ENCODE results near the gene RAD51B. TPM values are rescaled to one million over a fixed set of nuclear protein-coding genes. Genes with fewer than 3 reads are reported as not detected.

The RAD51B gene
- total and polyA plus RNA-seq, 9 donors: 21.6 to 70.1 (median 35.1) TPM

DNA sequence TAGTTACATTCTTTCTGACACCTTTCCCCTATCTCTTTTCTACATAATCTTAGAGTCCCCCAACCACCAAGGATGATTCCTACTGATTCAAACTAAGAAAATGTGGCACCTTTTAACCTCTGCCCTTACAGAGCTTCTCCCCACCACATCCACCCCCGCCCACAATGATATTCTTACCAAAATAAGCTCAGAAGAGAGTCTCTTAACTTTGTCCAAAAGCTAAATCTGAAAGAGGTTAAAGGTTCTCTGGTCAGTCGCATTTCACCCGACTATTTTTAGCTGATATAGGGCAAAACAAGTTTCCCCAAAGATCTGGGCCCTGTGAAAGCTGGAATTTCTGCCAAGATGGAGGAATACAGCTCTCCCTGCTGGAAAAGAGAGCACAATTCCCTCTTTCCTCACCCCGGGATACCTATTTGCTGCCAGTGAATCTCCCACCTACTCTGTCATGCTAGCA lies 844.7 kb downstream of the RAD51B start:
- H3K27ac ChIP-seq: peak overlapping the region; percentile 29 to 76
- no peaks in the 10 kb centered on the region for H3K27me3 ChIP-seq
- intact Hi-C loops (cut with DNase I): loop anchor here in 1 of 4 donors (10.0 kb wide), 1 partner anchor 109 kb away; no protein-coding TSS in a partner anchor
- no peak overlapping the region for H3K4me3 ChIP-seq
- TF ChIP-seq, protein P1, sequence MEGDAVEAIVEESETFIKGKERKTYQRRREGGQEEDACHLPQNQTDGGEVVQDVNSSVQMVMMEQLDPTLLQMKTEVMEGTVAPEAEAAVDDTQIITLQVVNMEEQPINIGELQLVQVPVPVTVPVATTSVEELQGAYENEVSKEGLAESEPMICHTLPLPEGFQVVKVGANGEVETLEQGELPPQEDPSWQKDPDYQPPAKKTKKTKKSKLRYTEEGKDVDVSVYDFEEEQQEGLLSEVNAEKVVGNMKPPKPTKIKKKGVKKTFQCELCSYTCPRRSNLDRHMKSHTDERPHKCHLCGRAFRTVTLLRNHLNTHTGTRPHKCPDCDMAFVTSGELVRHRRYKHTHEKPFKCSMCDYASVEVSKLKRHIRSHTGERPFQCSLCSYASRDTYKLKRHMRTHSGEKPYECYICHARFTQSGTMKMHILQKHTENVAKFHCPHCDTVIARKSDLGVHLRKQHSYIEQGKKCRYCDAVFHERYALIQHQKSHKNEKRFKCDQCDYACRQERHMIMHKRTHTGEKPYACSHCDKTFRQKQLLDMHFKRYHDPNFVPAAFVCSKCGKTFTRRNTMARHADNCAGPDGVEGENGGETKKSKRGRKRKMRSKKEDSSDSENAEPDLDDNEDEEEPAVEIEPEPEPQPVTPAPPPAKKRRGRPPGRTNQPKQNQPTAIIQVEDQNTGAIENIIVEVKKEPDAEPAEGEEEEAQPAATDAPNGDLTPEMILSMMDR (IDR thresholded peaks at IDR 0.05): no peak
- TF ChIP-seq EP300 (IDR thresholded peaks at IDR 0.05) (no peak), POLR2A (IDR thresholded peaks at IDR 0.05) (no peak)
- no peaks in the 10 kb centered on the region for H3K36me3 ChIP-seq
- no peaks in the 10 kb centered on the region for H3K9me3 ChIP-seq
- peaks cover 37% of the 10 kb centered on the region for H3K4me1 ChIP-seq (ENCODE audit: insufficient read depth)
- DNase-seq: peak in 2 of 5 donors; percentile 40 to 52
- WGBS, 3 donors: 12 to 20% (median 13%) methylated on average over 4 of the region's 4 CpGs

DNA sequence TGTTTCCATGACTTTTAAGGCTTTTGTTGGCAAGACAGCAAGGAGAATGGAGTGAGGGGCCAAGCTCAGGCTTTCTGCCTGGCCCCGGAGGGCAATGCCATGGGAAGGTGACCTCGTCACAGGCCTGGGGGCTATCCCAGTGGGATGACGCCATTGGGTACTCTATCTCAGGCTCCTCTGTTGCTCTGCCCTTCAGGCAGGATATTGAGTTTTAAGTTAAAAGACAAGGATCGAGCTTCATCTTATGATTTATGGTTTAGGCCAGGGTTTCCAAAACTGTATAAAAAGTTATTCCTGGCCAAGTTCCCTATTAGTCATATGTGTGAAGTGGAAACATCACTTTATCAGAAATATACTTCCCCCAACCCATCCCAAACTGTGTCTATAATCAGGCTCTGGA lies 845.6 kb downstream of the RAD51B start:
- Histone ChIP-seq H3K27me3 (no peaks in the 10 kb centered on the region), H3K4me1 (ENCODE audit: insufficient read depth) (peaks cover 31% of the 10 kb centered on the region), H3K27ac (peak overlapping the region; percentile 29 to 76), H3K9me3 (no peaks in the 10 kb centered on the region), H3K4me3 (no peak overlapping the region), H3K36me3 (no peaks in the 10 kb centered on the region)
- 50 to 68% (median 67%) methylated on average over 4 of the region's 4 CpGs for WGBS, 3 donors
- DNase-seq: peak in 1 of 5 donors; percentile 24
- TF ChIP-seq, protein P1 (IDR thresholded peaks at IDR 0.05): no peak
- TF ChIP-seq POLR2A (IDR thresholded peaks at IDR 0.05): no peak
- TF ChIP-seq EP300 (IDR thresholded peaks at IDR 0.05): no peak
- intact Hi-C loops (cut with DNase I): loop anchor here in 2 of 4 donors (5.0 to 10.0 kb wide), 2 partner anchors 110 to 122 kb away; no protein-coding TSS in a partner anchor

DNA sequence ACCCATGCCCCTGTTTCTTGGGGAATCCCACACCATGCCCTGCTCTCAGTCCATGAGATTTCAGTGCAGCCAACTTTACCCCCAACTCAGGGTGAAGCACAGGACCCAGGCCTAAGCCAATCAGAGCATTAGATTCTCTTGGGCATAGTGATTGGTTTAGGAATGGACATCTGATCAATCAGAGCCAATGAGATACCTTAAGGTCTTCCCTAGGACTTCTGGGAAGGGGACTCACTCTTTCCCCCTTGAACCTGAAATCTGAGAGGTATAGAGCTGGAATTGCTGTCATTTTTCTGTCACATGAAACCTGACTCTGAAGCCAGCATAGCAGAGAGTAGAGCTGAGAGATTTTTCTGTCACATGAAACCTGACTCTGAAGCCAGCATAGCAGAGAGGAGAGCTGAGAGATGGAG lies 846.2 kb downstream of the RAD51B start:
- intact Hi-C loops (cut with DNase I): loop anchor here in 2 of 4 donors (5.0 to 10.0 kb wide), 2 partner anchors 111 to 122 kb away; no protein-coding TSS in a partner anchor
- no peak overlapping the region for H3K4me3 ChIP-seq
- no peak for TF ChIP-seq EP300 (IDR thresholded peaks at IDR 0.05)
- no peaks in the 10 kb centered on the region for H3K27me3 ChIP-seq
- DNase-seq: peak in 1 of 5 donors; percentile 14
- peaks cover 27% of the 10 kb centered on the region for H3K4me1 ChIP-seq (ENCODE audit: insufficient read depth)
- no peaks in the 10 kb centered on the region for H3K9me3 ChIP-seq
- H3K27ac ChIP-seq: peak overlapping the region in 1 of 2 donors; percentile 76
- no peaks in the 10 kb centered on the region for H3K36me3 ChIP-seq

DNA sequence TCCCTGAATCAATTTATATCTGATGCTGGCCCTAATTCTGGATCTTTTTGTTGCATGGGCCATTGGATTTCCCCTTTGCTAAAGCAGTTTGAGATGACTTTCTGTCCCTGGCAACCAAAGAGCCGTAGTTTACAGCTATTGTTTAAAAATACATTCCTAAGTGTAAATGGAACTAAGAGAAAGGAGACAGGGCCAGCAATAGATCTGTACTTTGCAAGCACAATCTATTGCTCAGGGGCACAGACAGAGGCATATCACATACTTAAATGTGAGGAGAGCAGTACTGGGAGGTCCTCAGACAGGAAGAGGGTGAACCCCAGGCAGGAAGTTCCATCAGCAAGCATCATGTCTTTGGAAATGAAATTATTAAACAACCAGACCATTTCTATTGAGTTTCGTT lies 846.7 kb downstream of the RAD51B start:
- DNase-seq: no peak
- H3K9me3 ChIP-seq: no peaks in the 10 kb centered on the region
- H3K4me1 ChIP-seq (ENCODE audit: insufficient read depth): peaks cover 27% of the 10 kb centered on the region
- no peaks in the 10 kb centered on the region for H3K36me3 ChIP-seq
- peak overlapping the region in 1 of 2 donors; percentile 76 for H3K27ac ChIP-seq
- H3K4me3 ChIP-seq: no peak overlapping the region
- 28 to 39% (median 29%) methylated on average over 2 of the region's 2 CpGs for WGBS, 3 donors
- TF ChIP-seq POLR2A (IDR thresholded peaks at IDR 0.05): no peak
- H3K27me3 ChIP-seq: no peaks in the 10 kb centered on the region
- intact Hi-C loops (cut with DNase I): loop anchor here in 2 of 4 donors (5.0 to 10.0 kb wide), 2 partner anchors 111 to 121 kb away; no protein-coding TSS in a partner anchor

DNA sequence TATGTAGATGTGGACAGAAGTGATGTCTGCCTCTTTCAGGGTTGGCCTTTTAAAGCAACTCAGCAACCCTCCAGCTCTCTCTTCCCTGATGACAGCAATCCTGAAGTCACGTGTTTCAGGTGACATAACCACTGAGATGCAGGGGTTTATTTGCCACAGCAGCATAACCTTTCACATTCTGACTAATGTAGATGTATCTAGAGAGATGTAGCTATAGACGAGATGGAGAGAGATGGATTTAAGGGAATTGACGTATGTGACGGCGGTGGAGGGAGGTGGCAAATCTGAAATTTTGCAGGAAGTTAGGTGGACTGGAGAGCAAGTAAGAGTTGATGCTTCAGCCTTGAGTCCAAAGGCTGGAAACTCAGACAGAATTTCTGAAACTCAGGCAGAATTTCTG lies 847.3 kb downstream of the RAD51B start:
- no peaks in the 10 kb centered on the region for H3K9me3 ChIP-seq
- H3K4me3 ChIP-seq: no peak overlapping the region
- no peaks in the 10 kb centered on the region for H3K27me3 ChIP-seq
- H3K27ac ChIP-seq: no peak overlapping the region
- no peaks in the 10 kb centered on the region for H3K36me3 ChIP-seq
- intact Hi-C loops (cut with DNase I): loop anchor here in 2 of 4 donors (5.0 to 10.0 kb wide), 2 partner anchors 112 to 120 kb away; no protein-coding TSS in a partner anchor
- TF ChIP-seq POLR2A (IDR thresholded peaks at IDR 0.05): no peak
- TF ChIP-seq EP300 (IDR thresholded peaks at IDR 0.05): no peak
- TF ChIP-seq, protein P1 (IDR thresholded peaks at IDR 0.05): no peak
- peaks cover 27% of the 10 kb centered on the region for H3K4me1 ChIP-seq (ENCODE audit: insufficient read depth)
- DNase-seq: peak in 3 of 5 donors; percentile 2 to 9 (median 7)
- WGBS, 3 donors: 93 to 97% (median 94%) methylated on average over 5 of the region's 5 CpGs

Data from ovary (tissue), 9 donors.